Right lobe of liver (tissue), 4 donors: ENCODE results near the gene ZNF341.

Experiments used
- POLR2A ChIP-seq: fragments of 450-650 bp; IDR thresholded peaks from one replicate; pipeline ENCODE4 v1.6.1; 2017; ENCODE audit warnings: antibody characterized with exemption, mild to moderate bottlenecking
- TF ChIP-seq, protein P1 (sequence below), 4 donors: fragments of 200-600 bp in 3 of 4; fragments of 450-650 bp in 1 of 4; IDR thresholded peaks; one replicate each; pipeline versions ENCODE4 v1.5.1 to v1.8.0; 2016 to 2022; ENCODE audit warnings: antibody characterized with exemption in 4 of 4, mild to moderate bottlenecking in 2 of 4
- donor health status: DM: no; HTN: no; CAD: no.
- donor health status: DM: no; HTN: no; CAD: no.
- donor health status: DM: no; HTN: yes; CAD: no.

DNA sequence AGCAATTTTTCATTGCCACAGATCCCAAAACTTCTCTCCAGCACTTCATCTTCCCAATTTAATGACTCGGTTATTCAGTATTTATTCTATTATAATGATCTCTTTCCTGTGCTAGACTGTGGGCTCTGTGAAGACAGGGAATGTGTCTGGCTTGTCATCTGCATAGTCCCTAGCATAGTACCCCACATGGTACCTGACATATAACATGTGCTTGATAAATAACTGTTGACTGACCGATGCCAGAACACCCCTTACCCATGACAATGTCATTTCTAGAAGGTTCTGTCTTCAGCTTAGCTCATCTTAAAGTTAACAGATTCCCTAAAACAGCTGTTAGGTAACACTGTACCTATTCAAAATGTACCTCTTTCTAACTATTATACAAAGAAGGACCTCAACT is 15.3 kb upstream of the ZNF341 start:
- TF ChIP-seq, protein P1, sequence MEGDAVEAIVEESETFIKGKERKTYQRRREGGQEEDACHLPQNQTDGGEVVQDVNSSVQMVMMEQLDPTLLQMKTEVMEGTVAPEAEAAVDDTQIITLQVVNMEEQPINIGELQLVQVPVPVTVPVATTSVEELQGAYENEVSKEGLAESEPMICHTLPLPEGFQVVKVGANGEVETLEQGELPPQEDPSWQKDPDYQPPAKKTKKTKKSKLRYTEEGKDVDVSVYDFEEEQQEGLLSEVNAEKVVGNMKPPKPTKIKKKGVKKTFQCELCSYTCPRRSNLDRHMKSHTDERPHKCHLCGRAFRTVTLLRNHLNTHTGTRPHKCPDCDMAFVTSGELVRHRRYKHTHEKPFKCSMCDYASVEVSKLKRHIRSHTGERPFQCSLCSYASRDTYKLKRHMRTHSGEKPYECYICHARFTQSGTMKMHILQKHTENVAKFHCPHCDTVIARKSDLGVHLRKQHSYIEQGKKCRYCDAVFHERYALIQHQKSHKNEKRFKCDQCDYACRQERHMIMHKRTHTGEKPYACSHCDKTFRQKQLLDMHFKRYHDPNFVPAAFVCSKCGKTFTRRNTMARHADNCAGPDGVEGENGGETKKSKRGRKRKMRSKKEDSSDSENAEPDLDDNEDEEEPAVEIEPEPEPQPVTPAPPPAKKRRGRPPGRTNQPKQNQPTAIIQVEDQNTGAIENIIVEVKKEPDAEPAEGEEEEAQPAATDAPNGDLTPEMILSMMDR (IDR thresholded peaks at IDR 0.05) = no peak
- TF ChIP-seq POLR2A = no peak
